GM18526 (cell line): Measurements from ENCODE around the gene PSMA6.

Experiments used
- POLR2A ChIP-seq: IDR thresholded peaks from 3 replicates; pipeline ENCODE4 v1.6.1; 2011; ENCODE audit not compliant: insufficient read length; ENCODE audit errors: extremely low read depth

The PSMA6 gene

GRCh38 chr14:35303149-35303935 lies 11.2 kb downstream of the PSMA6 start:
- no peak for TF ChIP-seq POLR2A

GRCh38 chr14:35304812-35305462 lies 12.8 kb downstream of the PSMA6 start:
- no peak for TF ChIP-seq POLR2A

- no peak for TF ChIP-seq POLR2A
Observed at GRCh38 chr14:35305633-35306032, 13.5 kb downstream of the PSMA6 start.

- no peak for TF ChIP-seq POLR2A
Observed at GRCh38 chr14:35306114-35306513, 13.9 kb downstream of the PSMA6 start.

GRCh38 chr14:35317820-35318219 lies 25.6 kb downstream of the PSMA6 start:
- TF ChIP-seq POLR2A, result no peak

- no peak for TF ChIP-seq POLR2A
Observed at GRCh38 chr14:35319509-35319908, 27.3 kb downstream of the PSMA6 start.

- no peak for TF ChIP-seq POLR2A
Observed at GRCh38 chr14:35320472-35320871, 28.3 kb downstream of the PSMA6 start.

GRCh38 chr14:35326375-35326774 lies 34.2 kb downstream of the PSMA6 start:
- TF ChIP-seq POLR2A, result no peak

GRCh38 chr14:35331605-35332516 lies 39.7 kb downstream of the PSMA6 start:
- TF ChIP-seq POLR2A, result no peak

- no peak for TF ChIP-seq POLR2A
Observed at GRCh38 chr14:35332517-35333263, 40.5 kb downstream of the PSMA6 start.

GRCh38 chr14:35333264-35333730 lies 41.1 kb downstream of the PSMA6 start:
- no peak for TF ChIP-seq POLR2A

GRCh38 chr14:35333797-35334743 lies 41.9 kb downstream of the PSMA6 start:
- TF ChIP-seq POLR2A, result no peak

- TF ChIP-seq POLR2A, result no peak
Observed at GRCh38 chr14:35335388-35336092, 43.4 kb downstream of the PSMA6 start.
